TTC549 (cell line): ENCODE data around the gene CTIF.

ENCODE experiments used
- FAIRE-seq: peaks from 2 replicates; lab custom pipeline; 2012; peaks lifted over from hg19 to GRCh38; lab: Jason Lieb, UNC

CTIF gene

GRCh38 chr18:48889115-48889941, 350.5 kb downstream of the CTIF start:
- FAIRE-seq = no peak

GRCh38 chr18:48889981-48890762, 351.3 kb downstream of the CTIF start:
- FAIRE-seq = no peak

- FAIRE-seq = no peak
These were observed 352.9 kb downstream of the CTIF start for GRCh38 chr18:48891721-48892120.

GRCh38 chr18:48892146-48892855, 353.5 kb downstream of the CTIF start:
- no peak for FAIRE-seq

- FAIRE-seq = no peak
These were observed 354.3 kb downstream of the CTIF start for GRCh38 chr18:48893061-48893607.

GRCh38 chr18:48893608-48894600, 355.1 kb downstream of the CTIF start:
- FAIRE-seq = no peak

GRCh38 chr18:48894799-48895346, 356.0 kb downstream of the CTIF start:
- FAIRE-seq = no peak

GRCh38 chr18:48896326-48896874, 357.6 kb downstream of the CTIF start:
- no peak for FAIRE-seq

- no peak for FAIRE-seq
These were observed 358.2 kb downstream of the CTIF start for GRCh38 chr18:48896875-48897511.

GRCh38 chr18:48897531-48897930, 358.7 kb downstream of the CTIF start:
- no peak for FAIRE-seq

GRCh38 chr18:48898521-48898920, 359.7 kb downstream of the CTIF start:
- FAIRE-seq = no peak

- no peak for FAIRE-seq
These were observed 360.8 kb downstream of the CTIF start for GRCh38 chr18:48899558-48900174.

GRCh38 chr18:48900469-48900868, 361.6 kb downstream of the CTIF start:
- no peak for FAIRE-seq

GRCh38 chr18:48901145-48902022, 362.6 kb downstream of the CTIF start:
- FAIRE-seq = no peak

- FAIRE-seq = no peak
These were observed 363.4 kb downstream of the CTIF start for GRCh38 chr18:48902023-48902855.

GRCh38 chr18:48902856-48903601, 364.2 kb downstream of the CTIF start:
- no peak for FAIRE-seq

GRCh38 chr18:48904091-48904490, 365.3 kb downstream of the CTIF start:
- FAIRE-seq = no peak
